ENCODE data around the gene KIAA0319L. TPM values are rescaled to one million over a fixed set of nuclear protein-coding genes. Genes with fewer than 3 reads are reported as not detected.
"Not testable (repeated sequence)": the region's sequence is repeated elsewhere in the genome, so short reads cannot be mapped to it uniquely, and the experiment has no call there.

KIAA0319L gene
- total RNA-seq, 1 donor from 2014 or later, result 44.9 TPM

GRCh38 chr1:35589516-35590427 lies 32.6 kb upstream of the KIAA0319L start:
- no peak for TF ChIP-seq CTCF (IDR thresholded peaks at IDR 0.05)
- DNase-seq (ENCODE audit: extremely low spot score, unreplicated experiment), result no peak
- H3K4me1 Mint-ChIP-seq (ENCODE audit: unreplicated experiment), result no peaks in the 10 kb centered on the region
- H3K36me3 Mint-ChIP-seq (ENCODE audit: unreplicated experiment), result no peaks in the 10 kb centered on the region
- no peaks in the 10 kb centered on the region for H3K9me3 Mint-ChIP-seq (ENCODE audit: unreplicated experiment)
- H3K4me3 Mint-ChIP-seq (ENCODE audit: unreplicated experiment), result no peak overlapping the region
- H3K27ac Mint-ChIP-seq (ENCODE audit: unreplicated experiment), result no peak overlapping the region
- no peaks in the 10 kb centered on the region for H3K27me3 Mint-ChIP-seq (ENCODE audit: unreplicated experiment)

- Mint-ChIP-seq H3K4me3 (ENCODE audit: unreplicated experiment) (no peak overlapping the region), H3K36me3 (ENCODE audit: unreplicated experiment) (no peaks in the 10 kb centered on the region), H3K27me3 (ENCODE audit: unreplicated experiment) (no peaks in the 10 kb centered on the region), H3K9me3 (ENCODE audit: unreplicated experiment) (no peaks in the 10 kb centered on the region), H3K4me1 (ENCODE audit: unreplicated experiment) (no peaks in the 10 kb centered on the region), H3K27ac (ENCODE audit: unreplicated experiment) (no peak overlapping the region)
- TF ChIP-seq CTCF (IDR thresholded peaks at IDR 0.05), result no peak
- DNase-seq (ENCODE audit: extremely low spot score, unreplicated experiment), result no peak
Measured at GRCh38 chr1:35588197-35588910, 31.2 kb upstream of the KIAA0319L start.

GRCh38 chr1:35587736-35588135 lies 30.5 kb upstream of the KIAA0319L start:
- H3K27me3 Mint-ChIP-seq (ENCODE audit: unreplicated experiment), result no peaks in the 10 kb centered on the region
- H3K4me3 Mint-ChIP-seq (ENCODE audit: unreplicated experiment), result no peak overlapping the region
- no peaks in the 10 kb centered on the region for H3K36me3 Mint-ChIP-seq (ENCODE audit: unreplicated experiment)
- TF ChIP-seq CTCF (IDR thresholded peaks at IDR 0.05), result no peak
- no peak overlapping the region for H3K27ac Mint-ChIP-seq (ENCODE audit: unreplicated experiment)
- H3K9me3 Mint-ChIP-seq (ENCODE audit: unreplicated experiment), result no peaks in the 10 kb centered on the region
- H3K4me1 Mint-ChIP-seq (ENCODE audit: unreplicated experiment), result no peaks in the 10 kb centered on the region
- no peak for DNase-seq (ENCODE audit: extremely low spot score, unreplicated experiment)

- no peaks in the 10 kb centered on the region for H3K4me1 Mint-ChIP-seq (ENCODE audit: unreplicated experiment)
- no peak overlapping the region for H3K27ac Mint-ChIP-seq (ENCODE audit: unreplicated experiment)
- no peaks in the 10 kb centered on the region for H3K27me3 Mint-ChIP-seq (ENCODE audit: unreplicated experiment)
- H3K4me3 Mint-ChIP-seq (ENCODE audit: unreplicated experiment), result no peak overlapping the region
- TF ChIP-seq CTCF (IDR thresholded peaks at IDR 0.05), result no peak
- no peak for DNase-seq (ENCODE audit: extremely low spot score, unreplicated experiment)
- no peaks in the 10 kb centered on the region for H3K9me3 Mint-ChIP-seq (ENCODE audit: unreplicated experiment)
- no peaks in the 10 kb centered on the region for H3K36me3 Mint-ChIP-seq (ENCODE audit: unreplicated experiment)
Measured at GRCh38 chr1:35586808-35587207, 29.6 kb upstream of the KIAA0319L start.

GRCh38 chr1:35585805-35586204 lies 28.6 kb upstream of the KIAA0319L start:
- not testable (repeated sequence) for H3K36me3 Mint-ChIP-seq (ENCODE audit: unreplicated experiment); H3K4me1 Mint-ChIP-seq (ENCODE audit: unreplicated experiment); H3K27ac Mint-ChIP-seq (ENCODE audit: unreplicated experiment); H3K27me3 Mint-ChIP-seq (ENCODE audit: unreplicated experiment); H3K9me3 Mint-ChIP-seq (ENCODE audit: unreplicated experiment); DNase-seq (ENCODE audit: extremely low spot score, unreplicated experiment); H3K4me3 Mint-ChIP-seq (ENCODE audit: unreplicated experiment)

Data from osteocyte (in vitro differentiated cells).